ENCODE data around the gene CERK.

- TF ChIP-seq YY1 (IDR thresholded peaks at IDR 0.05; ENCODE audit: insufficient read depth, insufficient read length) (no peak), ZNF274 (IDR thresholded peaks at IDR 0.05; ENCODE audit: low read depth, low read length) (no peak)
These were observed 99.2 kb downstream of the CERK start for GRCh38 chr22:46638601-46639431.
